HL-60 (cell line): ENCODE data around the gene SLC25A53.

Experiments
- GABPA ChIP-seq: IDR thresholded peaks from 2 replicates; pipeline ENCODE4 v1.6.1; 2012; ENCODE audit warnings: low read depth
- POLR2AphosphoS5 ChIP-seq: IDR thresholded peaks from 2 replicates; pipeline ENCODE4 v1.6.1; 2012; ENCODE audit warnings: low read depth
- REST ChIP-seq: IDR thresholded peaks from 2 replicates; pipeline ENCODE4 v1.6.1; 2012; ENCODE audit warnings: low read depth; ENCODE audit not compliant: insufficient replicate concordance
- SPI1 ChIP-seq: IDR thresholded peaks from 2 replicates; pipeline ENCODE4 v1.6.1; 2012; ENCODE audit warnings: low read depth, mild to moderate bottlenecking, borderline replicate concordance
- TF ChIP-seq, protein P1 (sequence below): IDR thresholded peaks from one replicate; pipeline ENCODE4 v1.5.1; 2011; ENCODE audit warnings: low read length, control low read depth, inconsistent platforms; ENCODE audit not compliant: insufficient read depth

- TF ChIP-seq, protein P1, sequence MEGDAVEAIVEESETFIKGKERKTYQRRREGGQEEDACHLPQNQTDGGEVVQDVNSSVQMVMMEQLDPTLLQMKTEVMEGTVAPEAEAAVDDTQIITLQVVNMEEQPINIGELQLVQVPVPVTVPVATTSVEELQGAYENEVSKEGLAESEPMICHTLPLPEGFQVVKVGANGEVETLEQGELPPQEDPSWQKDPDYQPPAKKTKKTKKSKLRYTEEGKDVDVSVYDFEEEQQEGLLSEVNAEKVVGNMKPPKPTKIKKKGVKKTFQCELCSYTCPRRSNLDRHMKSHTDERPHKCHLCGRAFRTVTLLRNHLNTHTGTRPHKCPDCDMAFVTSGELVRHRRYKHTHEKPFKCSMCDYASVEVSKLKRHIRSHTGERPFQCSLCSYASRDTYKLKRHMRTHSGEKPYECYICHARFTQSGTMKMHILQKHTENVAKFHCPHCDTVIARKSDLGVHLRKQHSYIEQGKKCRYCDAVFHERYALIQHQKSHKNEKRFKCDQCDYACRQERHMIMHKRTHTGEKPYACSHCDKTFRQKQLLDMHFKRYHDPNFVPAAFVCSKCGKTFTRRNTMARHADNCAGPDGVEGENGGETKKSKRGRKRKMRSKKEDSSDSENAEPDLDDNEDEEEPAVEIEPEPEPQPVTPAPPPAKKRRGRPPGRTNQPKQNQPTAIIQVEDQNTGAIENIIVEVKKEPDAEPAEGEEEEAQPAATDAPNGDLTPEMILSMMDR: no peak
- TF ChIP-seq REST (no peak), POLR2AphosphoS5 (no peak), SPI1 (no peak), GABPA (no peak)
Measured at GRCh38 chrX:104105330-104106262, 51.2 kb downstream of the SLC25A53 start.
